ENCODE data around the gene WDR81. TPM values are rescaled to one million over a fixed set of nuclear protein-coding genes. Genes with fewer than 3 reads are reported as not detected.
"Not testable (repeated sequence)": the region's sequence is repeated elsewhere in the genome, so short reads cannot be mapped to it uniquely, and the experiment has no call there.

The WDR81 gene
- total RNA-seq, 1 experiment from 2014 or later: 8.7 TPM

DNA sequence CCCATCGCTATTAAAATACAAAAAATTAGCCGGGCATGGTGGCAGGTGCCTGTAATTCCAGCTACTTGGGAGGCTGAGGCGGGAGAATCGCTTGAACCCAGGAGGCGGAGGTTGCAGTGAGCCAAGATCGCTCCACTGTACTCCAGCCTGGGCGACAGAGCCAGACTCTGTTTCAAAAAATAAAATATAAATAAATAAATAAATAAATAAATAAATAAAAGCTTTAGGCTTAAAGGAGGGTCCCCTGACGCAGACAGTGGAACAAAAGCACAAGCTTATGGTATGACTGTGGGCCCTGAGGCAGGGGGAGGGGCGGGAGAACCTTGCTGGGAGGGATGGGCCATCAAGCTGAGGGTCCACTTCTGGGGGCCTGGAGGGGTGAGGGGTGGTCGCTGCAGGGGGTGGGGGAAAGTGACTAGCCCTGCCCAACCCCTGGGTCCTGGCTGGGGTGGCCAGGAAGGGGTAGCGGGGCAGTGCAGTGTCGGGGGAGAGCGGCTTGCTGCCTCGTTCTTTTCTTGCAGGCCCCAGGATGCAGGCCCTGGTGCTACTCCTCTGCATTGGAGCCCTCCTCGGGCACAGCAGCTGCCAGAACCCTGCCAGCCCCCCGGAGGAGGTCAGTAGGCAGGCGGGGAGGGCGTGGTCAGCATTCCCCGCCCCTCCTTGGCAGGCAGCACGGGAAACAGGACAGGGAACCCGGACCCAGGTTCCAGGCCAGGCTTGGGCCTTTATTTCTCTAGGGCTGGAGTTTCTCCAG, 42.1 kb downstream of the WDR81 start:
- no peak for DNase-seq
- Histone ChIP-seq H3K4me1 (peaks cover 17% of the 10 kb centered on the region; the same call in 1 of the 2 replicates), H3K9me3 (replicated peaks) (no peaks in the 10 kb centered on the region), H3K4me3 (no peak overlapping the region), H3K36me3 (no peaks in the 10 kb centered on the region; the same call in 1 of the 2 replicates), H3K27ac (no peak overlapping the region), H3K27me3 (no peaks in the 10 kb centered on the region)

DNA sequence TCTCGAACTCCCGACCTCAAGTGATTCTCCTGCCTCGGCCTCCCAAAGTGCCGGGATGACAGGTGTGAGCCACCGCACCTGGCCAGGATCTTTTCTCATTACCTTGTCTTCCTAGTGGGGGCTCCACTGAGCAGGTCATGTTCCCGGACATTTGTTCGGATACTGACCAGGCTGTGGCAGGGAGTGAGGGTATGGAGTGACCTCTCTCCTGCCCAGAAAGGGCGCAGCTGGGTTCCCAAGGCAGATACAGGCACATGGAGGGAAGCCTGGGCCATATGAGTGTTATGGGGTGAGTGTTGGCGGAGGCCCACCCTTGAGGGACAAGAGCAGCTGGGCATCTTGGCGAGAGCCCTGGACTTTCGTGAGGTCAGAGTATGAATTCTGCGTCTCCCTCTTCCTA, 42.9 kb downstream of the WDR81 start:
- Histone ChIP-seq H3K36me3 (peaks cover 5% of the 10 kb centered on the region), H3K27me3 (no peaks in the 10 kb centered on the region), H3K4me1 (peaks cover 17% of the 10 kb centered on the region; the same call in 1 of the 2 replicates), H3K9me3 (replicated peaks) (no peaks in the 10 kb centered on the region), H3K4me3 (no peak overlapping the region), H3K27ac (no peak overlapping the region)
- DNase-seq: peak in 1 of 2 experiments; percentile 45

DNA sequence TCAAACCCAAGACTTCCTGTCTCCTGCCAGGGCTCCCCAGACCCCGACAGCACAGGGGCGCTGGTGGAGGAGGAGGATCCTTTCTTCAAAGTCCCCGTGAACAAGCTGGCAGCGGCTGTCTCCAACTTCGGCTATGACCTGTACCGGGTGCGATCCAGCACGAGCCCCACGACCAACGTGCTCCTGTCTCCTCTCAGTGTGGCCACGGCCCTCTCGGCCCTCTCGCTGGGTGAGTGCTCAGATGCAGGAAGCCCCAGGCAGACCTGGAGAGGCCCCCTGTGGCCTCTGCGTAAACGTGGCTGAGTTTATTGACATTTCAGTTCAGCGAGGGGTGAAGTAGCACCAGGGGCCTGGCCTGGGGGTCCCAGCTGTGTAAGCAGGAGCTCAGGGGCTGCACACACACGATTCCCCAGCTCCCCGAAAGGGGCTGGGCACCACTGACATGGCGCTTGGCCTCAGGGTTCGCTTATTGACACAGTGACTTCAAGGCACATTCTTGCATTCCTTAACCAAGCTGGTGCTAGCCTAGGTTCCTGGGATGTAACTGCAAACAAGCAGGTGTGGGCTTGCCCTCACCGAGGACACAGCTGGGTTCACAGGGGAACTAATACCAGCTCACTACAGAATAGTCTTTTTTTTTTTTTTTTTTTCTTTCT, 45.4 kb downstream of the WDR81 start:
- no peak overlapping the region; the same call in 1 of the 2 replicates for H3K4me3 ChIP-seq
- peaks cover 10% of the 10 kb centered on the region for H3K36me3 ChIP-seq
- H3K4me1 ChIP-seq: peaks cover 7% of the 10 kb centered on the region; the same call in 1 of the 2 replicates
- H3K27ac ChIP-seq: peak overlapping the region; percentile 37; the same call in 1 of the 2 replicates
- peak; percentile 50 to 52 for DNase-seq
- H3K9me3 ChIP-seq (replicated peaks): no peaks in the 10 kb centered on the region
- no peaks in the 10 kb centered on the region for H3K27me3 ChIP-seq

DNA sequence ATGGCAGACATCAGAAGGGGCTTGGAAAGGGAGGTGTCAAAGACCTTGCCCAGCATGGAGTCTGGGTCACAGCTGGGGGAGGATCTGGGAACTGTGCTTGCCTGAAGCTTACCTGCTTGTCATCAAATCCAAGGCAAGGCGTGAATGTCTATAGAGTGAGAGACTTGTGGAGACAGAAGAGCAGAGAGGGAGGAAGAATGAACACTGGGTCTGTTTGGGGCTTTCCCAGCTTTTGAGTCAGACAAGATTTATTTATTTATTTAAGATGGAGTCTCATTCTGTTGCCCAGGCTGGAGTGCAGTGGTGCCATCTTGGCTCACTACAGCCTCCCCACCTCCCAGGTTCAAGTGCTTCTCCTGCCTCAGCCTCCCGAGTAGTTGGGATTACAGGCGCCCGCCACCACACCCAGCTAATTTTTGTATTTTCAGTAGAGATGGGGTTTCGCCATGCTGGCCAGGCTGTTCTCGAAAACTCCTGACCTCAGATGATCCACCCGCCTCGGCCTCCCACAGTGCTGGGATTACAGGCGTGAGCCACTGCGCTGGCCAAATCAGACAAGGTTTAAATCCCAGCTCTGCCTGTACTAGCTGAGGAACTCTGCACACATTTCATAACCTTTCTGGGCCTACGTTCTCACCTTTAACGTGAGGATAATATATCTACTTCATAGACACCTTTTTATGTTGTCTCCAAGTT, 48.6 kb downstream of the WDR81 start:
- H3K27ac ChIP-seq; H3K9me3 ChIP-seq (replicated peaks); DNase-seq; H3K27me3 ChIP-seq; H3K4me3 ChIP-seq; H3K4me1 ChIP-seq: not testable (repeated sequence)
- peaks cover 27% of the 10 kb centered on the region for H3K36me3 ChIP-seq

DNA sequence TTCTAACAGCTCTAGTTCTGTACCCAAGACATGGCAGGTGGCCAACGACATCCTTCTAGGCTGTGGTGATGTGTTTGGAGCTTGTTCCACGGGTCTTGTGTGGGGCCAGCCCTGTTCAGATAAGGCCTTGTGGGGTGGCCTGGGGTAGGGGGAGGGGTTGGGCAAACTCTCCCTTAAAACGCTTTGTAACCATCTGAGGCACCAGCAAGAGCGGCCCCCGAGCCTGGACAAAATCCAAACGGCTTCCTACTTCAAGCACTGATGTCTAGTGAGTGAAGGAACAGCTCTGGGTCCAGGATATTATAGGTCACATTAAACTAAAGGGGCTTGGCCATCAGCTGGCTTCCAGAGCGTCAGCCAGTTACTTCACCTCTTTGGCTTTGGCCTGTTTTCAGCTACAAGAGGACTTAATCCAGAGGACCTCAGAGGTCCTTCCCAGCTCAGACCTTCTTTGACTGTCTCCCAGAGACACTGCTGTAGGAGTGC, 49.2 kb downstream of the WDR81 start:
- Histone ChIP-seq H3K36me3 (peaks cover 32% of the 10 kb centered on the region), H3K27ac (no peak overlapping the region), H3K9me3 (replicated peaks) (no peaks in the 10 kb centered on the region), H3K4me3 (no peak overlapping the region), H3K4me1 (peaks cover 7% of the 10 kb centered on the region; the same call in 1 of the 2 replicates), H3K27me3 (no peaks in the 10 kb centered on the region)
- DNase-seq: no peak

DNA sequence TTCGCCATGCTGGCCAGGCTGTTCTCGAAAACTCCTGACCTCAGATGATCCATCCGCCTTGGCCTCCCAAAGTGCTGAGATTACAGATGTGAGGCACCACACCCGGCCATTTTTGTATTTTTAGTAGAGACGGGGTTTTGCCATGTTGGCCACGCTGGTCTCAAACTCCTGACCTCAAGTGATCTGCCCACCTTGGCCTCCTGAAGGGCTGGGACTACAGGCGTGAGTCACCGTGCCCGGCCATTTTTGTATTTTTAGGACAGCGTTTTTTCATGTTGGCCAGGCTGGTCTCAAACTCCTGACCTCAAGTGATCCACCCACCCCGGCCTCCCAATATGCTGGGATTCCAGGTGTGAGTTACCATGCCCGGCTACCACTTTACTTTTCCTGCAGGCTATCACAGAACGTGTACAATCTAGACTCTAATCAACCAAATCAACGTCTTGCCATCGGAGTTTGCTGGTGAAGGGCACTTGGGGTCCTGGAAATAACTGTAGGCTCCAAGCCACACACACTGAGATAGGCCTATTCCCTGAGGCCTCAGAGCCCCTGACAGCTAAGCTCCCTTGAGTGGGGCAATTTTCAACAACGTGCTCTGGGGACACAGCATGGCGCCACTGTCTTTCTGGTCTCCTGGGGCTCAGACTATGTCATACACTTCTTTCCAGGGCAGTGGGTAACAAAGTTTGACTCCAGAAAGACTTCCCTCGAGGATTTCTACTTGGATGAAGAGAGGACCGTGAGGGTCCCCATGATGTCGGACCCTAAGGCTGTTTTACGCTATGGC, 50.1 kb downstream of the WDR81 start:
- no peak for DNase-seq
- peaks cover 32% of the 10 kb centered on the region for H3K36me3 ChIP-seq
- H3K4me3 ChIP-seq: no peak overlapping the region

DNA sequence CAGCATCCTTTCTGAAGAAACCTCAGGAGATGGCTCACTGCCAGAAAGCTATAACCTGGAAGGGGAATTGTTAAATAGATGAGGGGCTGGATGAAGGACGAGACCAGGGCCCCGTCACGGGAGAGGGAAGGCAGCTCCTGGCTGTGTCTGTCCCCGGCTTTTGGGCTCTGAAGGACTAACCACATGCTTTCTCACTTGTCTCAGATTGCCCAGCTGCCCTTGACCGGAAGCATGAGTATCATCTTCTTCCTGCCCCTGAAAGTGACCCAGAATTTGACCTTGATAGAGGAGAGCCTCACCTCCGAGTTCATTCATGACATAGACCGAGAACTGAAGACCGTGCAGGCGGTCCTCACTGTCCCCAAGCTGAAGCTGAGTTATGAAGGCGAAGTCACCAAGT, 51.8 kb downstream of the WDR81 start:
- no peak overlapping the region for H3K27ac ChIP-seq
- H3K4me1 ChIP-seq: peaks cover 11% of the 10 kb centered on the region
- peaks cover 38% of the 10 kb centered on the region for H3K36me3 ChIP-seq
- DNase-seq: no peak
- H3K9me3 ChIP-seq (replicated peaks): no peaks in the 10 kb centered on the region
- no peak overlapping the region for H3K4me3 ChIP-seq
- H3K27me3 ChIP-seq: no peaks in the 10 kb centered on the region

More for the DNA sequence above, 50.1 kb downstream of the WDR81 start:
- Histone ChIP-seq H3K27ac (no peak overlapping the region), H3K4me1 (peaks cover 10% of the 10 kb centered on the region), H3K9me3 (replicated peaks) (no peaks in the 10 kb centered on the region), H3K27me3 (no peaks in the 10 kb centered on the region)

DNA sequence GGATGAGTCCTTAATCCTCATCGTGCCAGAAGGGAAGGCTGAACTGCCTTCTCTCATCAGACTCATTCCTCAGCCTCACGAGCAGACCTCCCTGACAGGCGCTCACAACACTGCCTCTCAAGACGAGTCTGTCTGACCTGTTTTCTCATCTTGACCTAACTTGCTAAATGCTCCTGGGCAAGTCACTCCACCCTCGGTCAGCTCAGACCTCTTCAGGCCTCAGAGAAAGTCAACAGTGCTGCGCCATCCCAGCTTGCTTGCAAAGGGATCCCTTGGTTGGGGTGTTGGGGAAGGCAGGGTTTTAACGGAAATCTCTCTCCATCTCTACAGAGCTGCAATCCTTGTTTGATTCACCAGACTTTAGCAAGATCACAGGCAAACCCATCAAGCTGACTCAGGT, 52.4 kb downstream of the WDR81 start:
- H3K27ac ChIP-seq: no peak overlapping the region
- no peaks in the 10 kb centered on the region for H3K27me3 ChIP-seq
- H3K4me1 ChIP-seq: peaks cover 11% of the 10 kb centered on the region
- peaks cover 38% of the 10 kb centered on the region for H3K36me3 ChIP-seq
- no peak for DNase-seq
- H3K4me3 ChIP-seq: no peak overlapping the region
- H3K9me3 ChIP-seq (replicated peaks): no peaks in the 10 kb centered on the region

DNA sequence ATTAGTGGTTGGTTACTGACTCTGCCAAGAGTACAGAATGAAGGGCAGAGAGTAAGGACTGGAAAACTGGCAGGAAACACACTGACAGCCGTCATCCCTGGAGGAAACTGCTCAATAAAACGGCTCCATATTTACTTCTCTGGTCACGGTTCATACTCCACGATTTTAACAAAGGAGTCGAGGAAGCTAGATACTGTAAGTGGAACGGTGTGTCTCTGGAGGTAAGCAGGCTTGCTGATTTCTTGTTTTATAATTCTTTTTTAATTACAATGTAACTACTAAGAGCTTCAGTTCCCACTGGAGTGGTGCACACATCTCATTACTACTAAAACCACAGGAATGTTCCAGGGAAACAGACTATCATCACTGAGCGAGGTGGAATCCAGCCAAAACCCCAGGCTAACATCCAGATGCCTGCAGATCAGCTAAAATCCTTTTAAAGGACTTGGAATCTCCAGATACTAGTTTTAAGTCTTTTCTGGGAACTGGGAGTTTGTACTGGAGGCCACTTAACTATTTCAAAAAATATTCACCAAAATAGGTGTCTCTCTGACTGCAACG, 55.1 kb downstream of the WDR81 start:
- 0 out of 2 replicates have a peak overlapping the region, but pooled peaks have one; percentile 22 for H3K4me3 ChIP-seq
- peak; percentile 71 to 83 for DNase-seq
- peaks cover 34% of the 10 kb centered on the region for H3K36me3 ChIP-seq
- H3K27ac ChIP-seq: peak overlapping the region; percentile 66
- H3K9me3 ChIP-seq (replicated peaks): no peaks in the 10 kb centered on the region
- H3K4me1 ChIP-seq: peaks cover 11% of the 10 kb centered on the region
- no peaks in the 10 kb centered on the region for H3K27me3 ChIP-seq

DNA sequence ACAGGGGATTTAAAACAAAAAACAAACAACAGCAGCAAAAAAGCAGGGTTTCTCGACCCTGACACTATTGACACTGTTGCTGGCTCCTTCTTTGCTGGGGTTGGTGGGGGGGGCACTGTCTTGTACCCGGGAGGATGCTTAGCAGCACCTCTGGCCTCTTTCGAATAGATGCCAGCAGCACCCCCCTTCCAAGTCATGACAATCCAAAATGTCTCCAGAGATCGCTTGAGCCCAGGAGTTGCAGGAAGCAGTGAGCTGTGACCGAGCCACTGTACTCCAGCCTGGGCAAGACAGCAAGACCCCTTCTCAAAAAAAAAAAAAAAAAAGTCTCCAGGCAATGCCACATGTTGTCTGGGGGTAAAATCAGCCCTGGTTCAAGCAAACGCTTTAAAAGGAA, 57.7 kb downstream of the WDR81 start:
- Histone ChIP-seq H3K27ac (no peak overlapping the region), H3K4me3 (no peak overlapping the region), H3K27me3 (no peaks in the 10 kb centered on the region), H3K9me3 (replicated peaks) (no peaks in the 10 kb centered on the region), H3K36me3 (peaks cover 24% of the 10 kb centered on the region), H3K4me1 (peaks cover 11% of the 10 kb centered on the region)
- DNase-seq: no peak

DNA sequence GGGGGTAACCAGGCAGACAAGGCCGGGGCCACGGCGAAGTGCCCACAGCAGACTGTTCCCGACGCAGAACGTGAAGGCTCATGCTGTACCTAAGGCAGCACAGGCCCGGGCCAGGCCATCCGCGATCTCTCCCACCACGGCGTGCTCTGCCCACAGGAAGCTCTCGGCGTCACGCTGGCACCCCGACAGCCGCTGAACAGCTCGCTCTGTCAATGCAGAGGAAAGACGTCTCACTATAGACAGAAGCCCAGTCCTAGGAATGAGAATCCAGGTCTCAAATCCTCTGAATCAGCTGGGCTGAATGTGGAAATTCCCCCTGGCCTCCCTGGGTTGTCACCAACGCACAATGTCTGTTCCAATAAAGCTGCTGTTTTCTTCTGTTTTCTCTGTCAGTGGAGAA, 58.8 kb downstream of the WDR81 start:
- no peaks in the 10 kb centered on the region for H3K9me3 ChIP-seq (replicated peaks)
- H3K36me3 ChIP-seq: peaks cover 16% of the 10 kb centered on the region
- no peaks in the 10 kb centered on the region for H3K27me3 ChIP-seq
- H3K4me3 ChIP-seq: no peak overlapping the region
- no peak for DNase-seq
- H3K27ac ChIP-seq: no peak overlapping the region
- peaks cover 11% of the 10 kb centered on the region for H3K4me1 ChIP-seq

DNA sequence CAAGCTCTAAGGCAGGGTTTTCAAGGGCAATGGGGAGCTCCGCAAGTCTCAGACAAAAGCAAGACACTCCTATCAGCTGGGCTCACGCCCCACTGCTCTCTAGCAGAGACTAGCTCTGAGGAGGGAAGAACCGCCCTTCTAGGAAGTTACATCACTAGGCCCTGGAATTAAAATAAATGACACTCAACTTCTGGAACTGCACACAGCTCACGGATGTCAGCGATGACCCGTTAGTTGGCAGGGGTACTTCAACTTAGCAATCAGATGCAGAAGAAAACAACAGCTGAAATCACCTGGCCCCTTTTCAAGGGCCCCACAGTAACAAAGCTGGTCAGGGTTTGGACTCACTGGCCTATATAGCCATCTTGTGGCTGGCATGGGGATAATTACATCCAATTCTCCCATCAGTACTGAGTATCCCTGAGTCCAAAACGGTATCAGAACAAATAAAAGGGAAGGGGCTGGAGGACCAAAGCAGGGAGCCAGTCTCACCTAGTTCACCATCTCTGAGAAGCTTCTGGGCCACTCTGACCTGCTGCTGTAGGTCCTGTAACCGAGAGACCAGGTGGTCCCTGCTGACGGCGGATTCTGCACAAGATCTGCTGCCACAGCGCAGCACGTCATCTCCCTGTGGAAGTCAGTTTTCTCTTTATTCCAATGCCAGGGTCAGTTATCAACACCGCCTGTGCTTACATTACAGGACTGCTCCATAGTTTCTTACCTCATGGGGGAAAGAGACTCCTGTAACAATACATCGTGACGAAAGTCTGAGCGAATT, 59.5 kb downstream of the WDR81 start:
- H3K36me3 ChIP-seq: peaks cover 12% of the 10 kb centered on the region
- H3K4me3 ChIP-seq: no peak overlapping the region
- no peaks in the 10 kb centered on the region for H3K9me3 ChIP-seq (replicated peaks)
- H3K27ac ChIP-seq: no peak overlapping the region
- H3K27me3 ChIP-seq: no peaks in the 10 kb centered on the region
- peak; percentile 31 to 62 for DNase-seq
- H3K4me1 ChIP-seq: peaks cover 11% of the 10 kb centered on the region

DNA sequence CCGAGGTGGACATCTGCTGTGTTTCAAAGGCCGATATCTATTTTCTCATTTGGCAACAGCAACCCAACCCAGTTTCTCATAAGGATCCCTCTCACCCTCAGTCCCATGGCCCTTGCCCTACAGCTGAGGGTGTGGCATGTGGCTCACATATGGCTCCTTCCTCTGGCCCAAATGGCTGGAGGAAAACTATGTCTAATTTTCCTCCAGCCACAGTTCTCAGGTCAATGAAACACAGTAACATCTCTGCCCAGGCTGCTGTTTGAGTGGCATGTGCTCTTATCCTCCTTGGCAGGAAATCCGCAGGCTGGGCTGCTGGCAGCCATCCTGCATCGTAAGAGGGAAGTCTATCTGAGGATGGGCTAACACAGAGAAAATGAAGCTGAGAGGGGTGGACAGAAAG, 61.4 kb downstream of the WDR81 start:
- H3K4me3 ChIP-seq: no peak overlapping the region
- H3K36me3 ChIP-seq: peaks cover 7% of the 10 kb centered on the region
- no peak overlapping the region for H3K27ac ChIP-seq
- H3K4me1 ChIP-seq: no peaks in the 10 kb centered on the region
- H3K27me3 ChIP-seq: no peaks in the 10 kb centered on the region
- no peaks in the 10 kb centered on the region for H3K9me3 ChIP-seq (replicated peaks)
- DNase-seq: no peak

All from SJCRH30 (cell line).